ENCODE data around the gene INTS7.
"Not testable (repeated sequence)": the region's sequence is repeated elsewhere in the genome, so short reads cannot be mapped to it uniquely, and the experiment has no call there.

The INTS7 gene

GRCh38 chr1:212034516-212035122, 738 bp downstream of the INTS7 start:
- DNase-seq = peak; percentile 4

- DNase-seq = no peak
These were observed 4.3 kb downstream of the INTS7 start for GRCh38 chr1:212030936-212031528.

- not testable (repeated sequence) for DNase-seq
These were observed 7.6 kb downstream of the INTS7 start for GRCh38 chr1:212027727-212028126.

- DNase-seq = no peak
These were observed 10.7 kb downstream of the INTS7 start for GRCh38 chr1:212024469-212025149.

- DNase-seq = not testable (repeated sequence)
These were observed 12.4 kb downstream of the INTS7 start for GRCh38 chr1:212022908-212023307.

- DNase-seq = no peak
These were observed 13.8 kb downstream of the INTS7 start for GRCh38 chr1:212021563-212021962.

GRCh38 chr1:212020975-212021374, 14.4 kb downstream of the INTS7 start:
- DNase-seq = no peak

GRCh38 chr1:212013672-212014071, 21.7 kb downstream of the INTS7 start:
- DNase-seq = no peak

- DNase-seq = peak; percentile 64
These were observed 23.2 kb downstream of the INTS7 start for GRCh38 chr1:212012034-212012740.

GRCh38 chr1:212010004-212010403, 25.4 kb downstream of the INTS7 start:
- no peak for DNase-seq

- no peak for DNase-seq
These were observed 25.8 kb downstream of the INTS7 start for GRCh38 chr1:212009561-212009960.

GRCh38 chr1:212007886-212008285, 27.5 kb downstream of the INTS7 start:
- DNase-seq = no peak

GRCh38 chr1:212007178-212007577, 28.2 kb downstream of the INTS7 start:
- no peak for DNase-seq

- no peak for DNase-seq
These were observed 30.3 kb downstream of the INTS7 start for GRCh38 chr1:212004895-212005608.

GRCh38 chr1:212002536-212002935, 32.8 kb downstream of the INTS7 start:
- no peak for DNase-seq

- DNase-seq = not testable (repeated sequence)
These were observed 37.9 kb downstream of the INTS7 start for GRCh38 chr1:211997426-211997825.

- DNase-seq = no peak
These were observed 43.7 kb downstream of the INTS7 start for GRCh38 chr1:211991695-211992094.

- DNase-seq = no peak
These were observed 48.6 kb downstream of the INTS7 start for GRCh38 chr1:211986628-211987254.

- no peak for DNase-seq
These were observed 49.6 kb downstream of the INTS7 start for GRCh38 chr1:211985556-211986264.

GRCh38 chr1:211978596-211978995, 56.8 kb downstream of the INTS7 start:
- no peak for DNase-seq

GRCh38 chr1:211975152-211975941, 60.0 kb downstream of the INTS7 start:
- no peak for DNase-seq

Data from activated gamma-delta T cell treated with Interleukin-2 at 50 U/mL for 16 hours (primary cell).